Activated CD4-positive, alpha-beta memory T cell treated with anti-CD3 and anti-CD28 coated beads for 36 hours (primary cell): Measurements from ENCODE around the gene MRPS31. TPM values are rescaled to one million over a fixed set of nuclear protein-coding genes. Genes with fewer than 3 reads are reported as not detected.

ENCODE experiments used
- CTCF ChIA-PET: fragments of 350-600 bp; sonication (Branson Sonifier 250); formaldehyde crosslinking; loops from one replicate; lab custom pipeline; 2021; ENCODE audit warnings: antibody characterized with exemption, inconsistent platforms; lab: Charles Lee
- POLR2A ChIA-PET: fragments of 350-600 bp; sonication (Branson Sonifier 250); formaldehyde crosslinking; loops from one replicate; lab custom pipeline; 2021; ENCODE audit warnings: antibody characterized with exemption; lab: Charles Lee
- DNase-seq: peaks from one replicate; pipeline ENCODE4 v3.0.0-alpha.2; 2020
- H3K27ac Mint-ChIP-seq: one replicate; pipeline ENCODE4 v1.8.0; 2021; ENCODE audit warnings: mixed read lengths
- H3K27me3 Mint-ChIP-seq: one replicate; pipeline ENCODE4 v1.8.0; 2021; ENCODE audit warnings: mixed read lengths
- H3K36me3 Mint-ChIP-seq: one replicate; pipeline ENCODE4 v1.8.0; 2021; ENCODE audit warnings: mixed read lengths
- H3K4me1 Mint-ChIP-seq: one replicate; pipeline ENCODE4 v1.8.0; 2021; ENCODE audit warnings: low read depth, mixed read lengths
- H3K4me3 Mint-ChIP-seq: one replicate; pipeline ENCODE4 v1.8.0; 2021; ENCODE audit warnings: mild to moderate bottlenecking, mixed read lengths
- H3K9me3 Mint-ChIP-seq: one replicate; pipeline ENCODE4 v1.8.0; 2021; ENCODE audit warnings: mixed read lengths
- intact Hi-C: fragments of 100-400 bp; cut with micrococcal nuclease; formaldehyde crosslinking; loops from one replicate; pipeline ENCODE4 v1.15.1; 2023
- total RNA-seq, 2 experiments: library from RNA; stranded (reverse); gene quantifications; one replicate each; pipeline ENCODE4 v1.2.3, GENCODE V29; 2021

The MRPS31 gene
- total RNA-seq, 2 experiments from 2014 or later, result 35.6 to 40.4 TPM

GRCh38 chr13:40776681-40777165, 5.7 kb upstream of the MRPS31 start:
- CTCF ChIA-PET, result interaction anchor here (0.6 to 2.6 kb wide), 30 partner anchors 12 to 1160 kb away, joined by 3 to 27 read pairs (median 4); partner anchors contain the start of gene SLC25A15
- H3K27ac Mint-ChIP-seq, result peak overlapping the region; percentile 96
- POLR2A ChIA-PET, result interaction anchor here (0.8 kb wide), 1 partner anchor 12 kb away, joined by 4 read pairs; no protein-coding TSS in a partner anchor
- H3K4me1 Mint-ChIP-seq, result peaks cover 31% of the 10 kb centered on the region
- intact Hi-C loops, result loop anchor here (1.0 to 10.0 kb wide), 14 partner anchors 38 to 1092 kb away; partner anchors contain the start of genes ELF1, FOXO1, KBTBD6 and KBTBD7
- no peaks in the 10 kb centered on the region for H3K27me3 Mint-ChIP-seq
- H3K4me3 Mint-ChIP-seq, result peak overlapping the region; percentile 64
- H3K36me3 Mint-ChIP-seq, result no peaks in the 10 kb centered on the region
- no peaks in the 10 kb centered on the region for H3K9me3 Mint-ChIP-seq
- DNase-seq, result peak; percentile 87

GRCh38 chr13:40776232-40776631, 5.2 kb upstream of the MRPS31 start:
- ChIA-PET POLR2A (interaction anchor here (0.7 to 0.8 kb wide), 2 partner anchors 12 to 701 kb away, joined by 3 to 4 read pairs; no protein-coding TSS in a partner anchor), CTCF (interaction anchor here (1.0 to 2.6 kb wide), 6 partner anchors 12 to 1090 kb away, joined by 3 to 27 read pairs (median 4); partner anchors contain the start of gene SLC25A15)
- Mint-ChIP-seq H3K9me3 (no peaks in the 10 kb centered on the region), H3K27ac (peak overlapping the region; percentile 96), H3K4me3 (peak overlapping the region; percentile 64), H3K4me1 (peaks cover 31% of the 10 kb centered on the region), H3K36me3 (no peaks in the 10 kb centered on the region), H3K27me3 (no peaks in the 10 kb centered on the region)
- DNase-seq, result peak; percentile 64
- intact Hi-C loops, result loop anchor here (2.0 to 10.0 kb wide), 12 partner anchors 109 to 1091 kb away; partner anchors contain the start of genes ELF1, FOXO1, KBTBD6 and WBP4

- H3K36me3 Mint-ChIP-seq, result no peaks in the 10 kb centered on the region
- no peaks in the 10 kb centered on the region for H3K9me3 Mint-ChIP-seq
- no peak overlapping the region for H3K27ac Mint-ChIP-seq
- DNase-seq, result no peak
- intact Hi-C loops, result loop anchor here (5.0 to 10.0 kb wide), 6 partner anchors 243 to 820 kb away; partner anchors contain the start of genes ELF1, KBTBD6 and WBP4
- no peak overlapping the region for H3K4me3 Mint-ChIP-seq
- peaks cover 40% of the 10 kb centered on the region for H3K4me1 Mint-ChIP-seq
- ChIA-PET CTCF (no interaction called here), POLR2A (no interaction called here)
- H3K27me3 Mint-ChIP-seq, result no peaks in the 10 kb centered on the region
Measured at GRCh38 chr13:40774672-40775071, 3.7 kb upstream of the MRPS31 start.

- Mint-ChIP-seq H3K4me1 (peaks cover 42% of the 10 kb centered on the region), H3K27me3 (no peaks in the 10 kb centered on the region), H3K36me3 (no peaks in the 10 kb centered on the region), H3K4me3 (no peak overlapping the region), H3K27ac (peak overlapping the region; percentile 8), H3K9me3 (no peaks in the 10 kb centered on the region)
- DNase-seq, result no peak
- POLR2A ChIA-PET, result no interaction called here
- CTCF ChIA-PET, result no interaction called here
- intact Hi-C loops, result loop anchor here (10.0 kb wide), 2 partner anchors 458 to 818 kb away; no protein-coding TSS in a partner anchor
Measured at GRCh38 chr13:40772765-40773473, 1.9 kb upstream of the MRPS31 start.

- no peak for DNase-seq
- Mint-ChIP-seq H3K4me1 (peaks cover 32% of the 10 kb centered on the region), H3K4me3 (peak overlapping the region; percentile 100), H3K27me3 (no peaks in the 10 kb centered on the region), H3K9me3 (no peaks in the 10 kb centered on the region), H3K27ac (peak overlapping the region; percentile 94), H3K36me3 (peaks cover 3% of the 10 kb centered on the region)
- intact Hi-C loops, result loop anchor here (1.0 to 10.0 kb wide), 4 partner anchors 214 to 816 kb away; no protein-coding TSS in a partner anchor
- POLR2A ChIA-PET, result interaction anchor here (2.4 kb wide), 1 partner anchor 19 kb away, joined by 8 read pairs; the partner anchor contains the start of gene SLC25A15
- CTCF ChIA-PET, result interaction anchor here (0.5 to 0.9 kb wide), 2 partner anchors 10 to 878 kb away, joined by 3 to 6 read pairs; no protein-coding TSS in a partner anchor
Measured at GRCh38 chr13:40770609-40770933, 419 bp downstream of the MRPS31 start.

GRCh38 chr13:40769970-40770369, 1.0 kb downstream of the MRPS31 start:
- Mint-ChIP-seq H3K36me3 (peaks cover 3% of the 10 kb centered on the region), H3K4me3 (peak overlapping the region; percentile 100), H3K27me3 (no peaks in the 10 kb centered on the region), H3K9me3 (no peaks in the 10 kb centered on the region), H3K4me1 (peaks cover 34% of the 10 kb centered on the region), H3K27ac (peak overlapping the region; percentile 94)
- intact Hi-C loops, result loop anchor here (1.0 to 10.0 kb wide), 5 partner anchors 215 to 815 kb away; no protein-coding TSS in a partner anchor
- ChIA-PET CTCF (interaction anchor here (0.5 to 0.9 kb wide), 2 partner anchors 10 to 878 kb away, joined by 3 to 6 read pairs; no protein-coding TSS in a partner anchor), POLR2A (interaction anchor here (2.4 kb wide), 1 partner anchor 20 kb away, joined by 8 read pairs; the partner anchor contains the start of gene SLC25A15)
- no peak for DNase-seq

GRCh38 chr13:40765602-40766001, 5.4 kb downstream of the MRPS31 start:
- Mint-ChIP-seq H3K4me3 (no peak overlapping the region), H3K27ac (peak overlapping the region; percentile 8), H3K27me3 (no peaks in the 10 kb centered on the region), H3K36me3 (peaks cover 4% of the 10 kb centered on the region), H3K9me3 (no peaks in the 10 kb centered on the region), H3K4me1 (peaks cover 54% of the 10 kb centered on the region)
- intact Hi-C loops, result loop anchor here (10.0 kb wide), 1 partner anchor 251 kb away; no protein-coding TSS in a partner anchor
- ChIA-PET CTCF (interaction anchor here (0.6 to 4.3 kb wide), 4 partner anchors 12 to 308 kb away, joined by 3 to 16 read pairs (median 4); no protein-coding TSS in a partner anchor), POLR2A (interaction anchor here (1.1 kb wide), 1 partner anchor 42 kb away, joined by 3 read pairs; no protein-coding TSS in a partner anchor)
- DNase-seq, result no peak

- Mint-ChIP-seq H3K9me3 (no peaks in the 10 kb centered on the region), H3K36me3 (peaks cover 8% of the 10 kb centered on the region), H3K4me1 (peaks cover 47% of the 10 kb centered on the region), H3K27me3 (no peaks in the 10 kb centered on the region), H3K27ac (peak overlapping the region; percentile 85), H3K4me3 (peak overlapping the region; percentile 23)
- DNase-seq, result peak; percentile 75
- CTCF ChIA-PET, result interaction anchor here (0.6 to 4.3 kb wide), 4 partner anchors 13 to 309 kb away, joined by 3 to 16 read pairs (median 4); no protein-coding TSS in a partner anchor
- POLR2A ChIA-PET, result interaction anchor here (1.1 kb wide), 1 partner anchor 41 kb away, joined by 3 read pairs; no protein-coding TSS in a partner anchor
- intact Hi-C loops, result loop anchor here (1.0 to 10.0 kb wide), 2 partner anchors 250 to 738 kb away; no protein-coding TSS in a partner anchor
Measured at GRCh38 chr13:40764587-40765403, 6.2 kb downstream of the MRPS31 start.

GRCh38 chr13:40762849-40763248, 8.1 kb downstream of the MRPS31 start:
- DNase-seq, result no peak
- Mint-ChIP-seq H3K36me3 (peaks cover 20% of the 10 kb centered on the region), H3K4me1 (peaks cover 42% of the 10 kb centered on the region), H3K9me3 (no peaks in the 10 kb centered on the region), H3K27ac (no peak overlapping the region), H3K27me3 (no peaks in the 10 kb centered on the region), H3K4me3 (no peak overlapping the region)
- CTCF ChIA-PET, result interaction anchor here (4.3 kb wide), 1 partner anchor 15 kb away, joined by 16 read pairs; no protein-coding TSS in a partner anchor
- intact Hi-C loops, result loop anchor here (10.0 kb wide), 1 partner anchor 248 kb away; no protein-coding TSS in a partner anchor
- POLR2A ChIA-PET, result no interaction called here

GRCh38 chr13:40758811-40759210, 12.2 kb downstream of the MRPS31 start:
- H3K27me3 Mint-ChIP-seq, result no peaks in the 10 kb centered on the region
- peaks cover 23% of the 10 kb centered on the region for H3K4me1 Mint-ChIP-seq
- ChIA-PET CTCF (no interaction called here), POLR2A (no interaction called here)
- H3K36me3 Mint-ChIP-seq, result peaks cover 29% of the 10 kb centered on the region
- no peak overlapping the region for H3K27ac Mint-ChIP-seq
- H3K9me3 Mint-ChIP-seq, result no peaks in the 10 kb centered on the region
- intact Hi-C loops, result no loop called here
- no peak for DNase-seq
- no peak overlapping the region for H3K4me3 Mint-ChIP-seq

GRCh38 chr13:40756042-40756441, 14.9 kb downstream of the MRPS31 start:
- Mint-ChIP-seq H3K27me3 (no peaks in the 10 kb centered on the region), H3K4me3 (no peak overlapping the region), H3K27ac (no peak overlapping the region), H3K4me1 (peaks cover 7% of the 10 kb centered on the region), H3K36me3 (peaks cover 37% of the 10 kb centered on the region), H3K9me3 (no peaks in the 10 kb centered on the region)
- ChIA-PET CTCF (no interaction called here), POLR2A (no interaction called here)
- intact Hi-C loops, result no loop called here
- no peak for DNase-seq
